ENCODE measurements around the gene MRPL48. TPM values are rescaled to one million over a fixed set of nuclear protein-coding genes. Genes with fewer than 3 reads are reported as not detected.
A peak's percentile ranks its signal among the peaks of the same experiment; 100 is the strongest.

MRPL48 gene
- total and polyA plus RNA-seq, 2 of the 8 experiments (the other 6 are each of a cell fraction or from before 2014, with no cell fraction given): 34.9 to 59.9 TPM

- H3K18ac ChIP-seq (ENCODE audit: extremely low read depth, low read length): peak overlapping the region; percentile 53
- CTCF ChIA-PET (ENCODE audit: partially characterized antibody): interaction anchor here (0.6 to 4.6 kb wide), 12 partner anchors 8 to 1164 kb away, joined by 3 to 25 read pairs (median 4); no protein-coding TSS in a partner anchor
- H2AK5ac ChIP-seq (ENCODE audit: low read depth, low read length): no peak overlapping the region
- H3K27me3 ChIP-seq (replicated peaks in 1 of 4; ENCODE audit: control insufficient read depth in 3 of 4, extremely low read depth in 1 of 4, insufficient read depth in 3 of 4, low read length in 3 of 4): no peaks in the 10 kb centered on the region
- H2BK15ac ChIP-seq (ENCODE audit: low read length): no peak overlapping the region
- POLR2A ChIA-PET (ENCODE audit: partially characterized antibody): interaction anchor here (0.6 to 10.7 kb wide), 16 partner anchors 8 to 188 kb away, joined by 3 to 126 read pairs (median 4); partner anchors contain the start of gene MRPL48
- no peaks in the 10 kb centered on the region for H3K9me3 ChIP-seq (ENCODE audit: insufficient read depth in 2 of 2, low read depth in 1 of 2, low read length in 1 of 2)
- DNase-seq (ENCODE audit: low read depth in 1 of 2, low spot score in 2 of 2) (no peak), FAIRE-seq (no peak)
- H3K56ac ChIP-seq (replicated peaks; ENCODE audit: insufficient read length, low read depth, low read length): no peak overlapping the region
- H3K27ac ChIP-seq (ENCODE audit: low read depth, low read length): peak overlapping the region; percentile 44; the same call in 1 of the 2 replicates
- H2AFZ ChIP-seq (ENCODE audit: low read length): peak overlapping the region; percentile 85; the same call in 1 of the 2 replicates
- H4K8ac ChIP-seq (ENCODE audit: extremely low read depth, insufficient read depth, low read length): peak overlapping the region; percentile 75; the same call in 1 of the 2 replicates
- H3K23ac ChIP-seq (ENCODE audit: insufficient read length): no peak overlapping the region
- H4K5ac ChIP-seq (ENCODE audit: insufficient read length, low read depth, low read length): peak overlapping the region; percentile 7
- H3K9ac ChIP-seq (replicated peaks in 1 of 4; ENCODE audit: extremely low read depth in 1 of 4, low read depth in 3 of 4, low read length in 3 of 4): no peak overlapping the region
- H2BK20ac ChIP-seq (ENCODE audit: low read length): no peak overlapping the region
- H3K4me2 ChIP-seq (ENCODE audit: insufficient read depth in 1 of 2, low read depth in 2 of 2, low read length in 2 of 2): peak overlapping the region; percentile 54 to 61
- TF ChIP-seq KDM1A (IDR thresholded peaks at IDR 0.05; ENCODE audit: borderline replicate concordance, low read length) (no peak), GTF2F1 (IDR thresholded peaks at IDR 0.05; ENCODE audit: borderline replicate concordance, low read depth, low read length) (no peak), MAFK (IDR thresholded peaks at IDR 0.05; ENCODE audit: low read depth, low read length) (no peak), BACH1 (IDR thresholded peaks at IDR 0.05; ENCODE audit: low read length) (no peak), JUND (IDR thresholded peaks at IDR 0.05; ENCODE audit: low read length) (no peak), CBX5 (IDR thresholded peaks at IDR 0.05; ENCODE audit: low read depth, low read length) (no peak), RNF2 (IDR thresholded peaks at IDR 0.05; ENCODE audit: borderline replicate concordance, low read depth, low read length, missing control alignments, poor library complexity, severe bottlenecking) (no peak), YY1 (IDR thresholded peaks at IDR 0.05; ENCODE audit: low read depth, low read length) (peak; percentile 99), CBX8 (IDR thresholded peaks at IDR 0.05; ENCODE audit: borderline replicate concordance, low read depth, low read length) (no peak), TAF1 (IDR thresholded peaks at IDR 0.05; ENCODE audit: low read depth, low read length) (no peak; the same call in 1 of the 2 replicates), EP300 (IDR thresholded peaks at IDR 0.05; ENCODE audit: borderline replicate concordance in 1 of 2, low read depth in 2 of 2, low read length in 2 of 2) (no peak)
- TF ChIP-seq, protein P1, sequence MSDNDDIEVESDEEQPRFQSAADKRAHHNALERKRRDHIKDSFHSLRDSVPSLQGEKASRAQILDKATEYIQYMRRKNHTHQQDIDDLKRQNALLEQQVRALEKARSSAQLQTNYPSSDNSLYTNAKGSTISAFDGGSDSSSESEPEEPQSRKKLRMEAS (IDR thresholded peaks at IDR 0.05): peak; percentile 70; the same call in 1 of the 2 replicates
- 54% methylated on average over 13 of the region's 16 CpGs; no CpG with 5 or more reads in 1 of the 2 experiments for WGBS, 2 experiments (ENCODE audit: extremely low coverage in 1 of 2, insufficient coverage in 1 of 2, insufficient read length in 1 of 2, insufficient replicate concordance in 2 of 2, low coverage in 1 of 2, low lambda C conversion rate in 2 of 2, missing lambda C conversion rate in 1 of 2)
- no peaks in the 10 kb centered on the region for H4K20me1 ChIP-seq (replicated peaks in 1 of 2; ENCODE audit: control insufficient read depth in 1 of 2, insufficient read depth in 2 of 2, low read length in 2 of 2)
- H3K79me2 ChIP-seq (ENCODE audit: control insufficient read depth in 1 of 2, insufficient read depth in 2 of 2, low read length in 2 of 2): peaks cover 4 to 39% of the 10 kb centered on the region in 2 experiments; a peak in 3 of 4 replicates
- H3K4me1 ChIP-seq (replicated peaks in 1 of 4; ENCODE audit: control insufficient read depth in 3 of 4, insufficient read depth in 4 of 4, low read length in 3 of 4): peaks cover 0 to 4% (median 0%) of the 10 kb centered on the region in 4 experiments; a peak in 1 of 7 replicates
- H4K91ac ChIP-seq (replicated peaks; ENCODE audit: insufficient read length, low read length): peak overlapping the region; percentile 82
- peak overlapping the region; percentile 25 for H2BK120ac ChIP-seq (replicated peaks; ENCODE audit: low read depth, low read length)
- H3K79me1 ChIP-seq (ENCODE audit: low read depth, low read length): 0 out of 2 replicates have a peak, but pooled peaks cover 2% of the 10 kb centered on the region
- H3K4ac ChIP-seq (replicated peaks; ENCODE audit: insufficient read length, low read depth, low read length): peak overlapping the region; percentile 92
- no peaks in the 10 kb centered on the region for H3K36me3 ChIP-seq (ENCODE audit: control insufficient read depth in 2 of 4, insufficient read depth in 4 of 4, low read length in 3 of 4)
- H3K4me3 ChIP-seq (ENCODE audit: extremely low read depth in 1 of 4, insufficient read depth in 2 of 4, low read depth in 3 of 4, low read length in 4 of 4): peak overlapping the region; percentile 9 to 95 (median 58); a peak in 3 of 8 replicates
- no peak overlapping the region for H2BK12ac ChIP-seq (ENCODE audit: low read depth, low read length)
- peak overlapping the region; percentile 36 for H2BK5ac ChIP-seq (ENCODE audit: low read depth, low read length)
- H3K14ac ChIP-seq (ENCODE audit: insufficient read length): no peak overlapping the region
- peaks cover 3% of the 10 kb centered on the region for H3K23me2 ChIP-seq (ENCODE audit: low read depth, low read length)
Measured at GRCh38 chr11:73761403-73761945, 26.2 kb upstream of the MRPL48 start.
